ENCODE data around the gene CRYBG3. TPM values are rescaled to one million over a fixed set of nuclear protein-coding genes. Genes with fewer than 3 reads are reported as not detected.

The CRYBG3 gene
- total and polyA plus RNA-seq, 2 of the 13 experiments (the other 11 are each of a cell fraction or from before 2014, with no cell fraction given), result 3.8 to 15.9 TPM

DNA sequence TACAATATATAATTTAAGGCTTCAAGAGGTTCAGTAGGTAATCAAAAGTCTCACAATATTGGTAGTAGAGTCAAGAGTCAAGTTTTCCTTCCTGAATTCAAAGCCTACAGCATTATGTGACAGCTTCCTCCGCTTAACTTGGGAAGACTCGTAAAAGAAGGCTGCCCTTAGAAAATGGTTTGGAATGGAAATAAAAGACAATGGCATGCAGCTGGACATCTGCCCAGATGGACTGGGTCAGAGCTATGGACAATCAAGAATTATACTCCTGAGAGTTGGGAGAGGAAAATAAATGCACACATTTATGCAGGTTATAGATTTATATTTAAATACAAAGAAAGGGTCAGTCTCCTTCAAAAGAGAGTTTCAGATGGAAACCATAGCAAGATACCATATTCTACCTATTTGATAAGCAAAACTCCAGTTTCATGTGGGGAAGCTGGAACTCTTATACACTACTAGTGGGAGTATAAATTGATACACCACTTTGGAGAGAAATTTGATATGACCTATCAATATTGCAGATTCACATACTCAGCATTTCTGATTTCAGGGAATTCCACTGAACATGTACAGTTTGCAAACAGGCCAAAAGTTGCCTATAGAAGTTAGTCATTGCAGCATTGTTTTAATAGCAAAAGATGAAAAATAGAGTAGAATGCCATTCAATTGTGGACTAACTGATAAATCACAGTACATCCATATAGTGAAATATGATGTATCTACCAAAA lies 6.1 kb downstream of the CRYBG3 start:
- no peaks in the 10 kb centered on the region for H3K36me3 ChIP-seq (replicated peaks in 1 of 2; ENCODE audit: control insufficient read depth in 1 of 2, insufficient read depth in 2 of 2, low read length in 2 of 2)
- H2AFZ ChIP-seq (ENCODE audit: low read length), result no peak overlapping the region
- H4K20me1 ChIP-seq (ENCODE audit: insufficient read depth, low read length), result no peaks in the 10 kb centered on the region
- H3K79me2 ChIP-seq (ENCODE audit: insufficient read depth, low read length), result peaks cover 26% of the 10 kb centered on the region
- no peak overlapping the region for H3K4me3 ChIP-seq (replicated peaks in 1 of 3; ENCODE audit: insufficient read depth in 1 of 3, low read depth in 2 of 3, low read length in 3 of 3)
- TF ChIP-seq, protein P1, sequence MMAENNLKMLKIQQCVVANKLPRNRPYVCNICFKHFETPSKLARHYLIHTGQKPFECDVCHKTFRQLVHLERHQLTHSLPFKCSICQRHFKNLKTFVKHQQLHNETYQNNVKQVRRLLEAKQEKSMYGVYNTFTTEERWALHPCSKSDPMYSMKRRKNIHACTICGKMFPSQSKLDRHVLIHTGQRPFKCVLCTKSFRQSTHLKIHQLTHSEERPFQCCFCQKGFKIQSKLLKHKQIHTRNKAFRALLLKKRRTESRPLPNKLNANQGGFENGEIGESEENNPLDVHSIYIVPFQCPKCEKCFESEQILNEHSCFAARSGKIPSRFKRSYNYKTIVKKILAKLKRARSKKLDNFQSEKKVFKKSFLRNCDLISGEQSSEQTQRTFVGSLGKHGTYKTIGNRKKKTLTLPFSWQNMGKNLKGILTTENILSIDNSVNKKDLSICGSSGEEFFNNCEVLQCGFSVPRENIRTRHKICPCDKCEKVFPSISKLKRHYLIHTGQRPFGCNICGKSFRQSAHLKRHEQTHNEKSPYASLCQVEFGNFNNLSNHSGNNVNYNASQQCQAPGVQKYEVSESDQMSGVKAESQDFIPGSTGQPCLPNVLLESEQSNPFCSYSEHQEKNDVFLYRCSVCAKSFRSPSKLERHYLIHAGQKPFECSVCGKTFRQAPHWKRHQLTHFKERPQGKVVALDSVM (CRISPR knock-in tag; IDR thresholded peaks at IDR 0.05), result no peak
- TF ChIP-seq ZNF530 (CRISPR knock-in tag; IDR thresholded peaks at IDR 0.05; ENCODE audit: low read depth), result no peak
- no peak for TF ChIP-seq TCF12 (IDR thresholded peaks at IDR 0.05)
- TF ChIP-seq TCF12 (CRISPR knock-in tag; IDR thresholded peaks at IDR 0.05), result no peak
- no peak for TF ChIP-seq ZNF839 (CRISPR knock-in tag; IDR thresholded peaks at IDR 0.05; ENCODE audit: borderline replicate concordance)
- no peak for TF ChIP-seq STAG1 (CRISPR knock-in tag; IDR thresholded peaks at IDR 0.05)
- TF ChIP-seq ZMYM4 (CRISPR knock-in tag; IDR thresholded peaks at IDR 0.05), result no peak
- no peak for TF ChIP-seq ZNF550 (CRISPR knock-in tag; IDR thresholded peaks at IDR 0.05; ENCODE audit: borderline replicate concordance)
- TF ChIP-seq IKZF1 (IDR thresholded peaks at IDR 0.05), result no peak
- TF ChIP-seq, protein P2, sequence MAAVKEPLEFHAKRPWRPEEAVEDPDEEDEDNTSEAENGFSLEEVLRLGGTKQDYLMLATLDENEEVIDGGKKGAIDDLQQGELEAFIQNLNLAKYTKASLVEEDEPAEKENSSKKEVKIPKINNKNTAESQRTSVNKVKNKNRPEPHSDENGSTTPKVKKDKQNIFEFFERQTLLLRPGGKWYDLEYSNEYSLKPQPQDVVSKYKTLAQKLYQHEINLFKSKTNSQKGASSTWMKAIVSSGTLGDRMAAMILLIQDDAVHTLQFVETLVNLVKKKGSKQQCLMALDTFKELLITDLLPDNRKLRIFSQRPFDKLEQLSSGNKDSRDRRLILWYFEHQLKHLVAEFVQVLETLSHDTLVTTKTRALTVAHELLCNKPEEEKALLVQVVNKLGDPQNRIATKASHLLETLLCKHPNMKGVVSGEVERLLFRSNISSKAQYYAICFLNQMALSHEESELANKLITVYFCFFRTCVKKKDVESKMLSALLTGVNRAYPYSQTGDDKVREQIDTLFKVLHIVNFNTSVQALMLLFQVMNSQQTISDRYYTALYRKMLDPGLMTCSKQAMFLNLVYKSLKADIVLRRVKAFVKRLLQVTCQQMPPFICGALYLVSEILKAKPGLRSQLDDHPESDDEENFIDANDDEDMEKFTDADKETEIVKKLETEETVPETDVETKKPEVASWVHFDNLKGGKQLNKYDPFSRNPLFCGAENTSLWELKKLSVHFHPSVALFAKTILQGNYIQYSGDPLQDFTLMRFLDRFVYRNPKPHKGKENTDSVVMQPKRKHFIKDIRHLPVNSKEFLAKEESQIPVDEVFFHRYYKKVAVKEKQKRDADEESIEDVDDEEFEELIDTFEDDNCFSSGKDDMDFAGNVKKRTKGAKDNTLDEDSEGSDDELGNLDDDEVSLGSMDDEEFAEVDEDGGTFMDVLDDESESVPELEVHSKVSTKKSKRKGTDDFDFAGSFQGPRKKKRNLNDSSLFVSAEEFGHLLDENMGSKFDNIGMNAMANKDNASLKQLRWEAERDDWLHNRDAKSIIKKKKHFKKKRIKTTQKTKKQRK (IDR thresholded peaks at IDR 0.05; ENCODE audit: low read length), result no peak
- TF ChIP-seq RAD21 (CRISPR knock-in tag; IDR thresholded peaks at IDR 0.05), result no peak
- peak; percentile 40 to 74; a peak in 3 of 4 replicates for TF ChIP-seq MAFK (conservative IDR thresholded peaks at IDR 0.05 in 1 of 2, IDR thresholded peaks at IDR 0.05 in 1 of 2; ENCODE audit: low read length in 2 of 2)
- TF ChIP-seq ZSCAN12 (CRISPR knock-in tag; IDR thresholded peaks at IDR 0.05), result no peak
- peak; percentile 63 for TF ChIP-seq MAFF (IDR thresholded peaks at IDR 0.05; ENCODE audit: low read depth, low read length)
- TF ChIP-seq ARNT2 (CRISPR knock-in tag; IDR thresholded peaks at IDR 0.05; ENCODE audit: low read depth), result no peak
- TF ChIP-seq ZBTB10 (CRISPR knock-in tag; IDR thresholded peaks at IDR 0.05; ENCODE audit: borderline replicate concordance), result no peak
- TF ChIP-seq ZNF790 (CRISPR knock-in tag; IDR thresholded peaks at IDR 0.05; ENCODE audit: borderline replicate concordance), result no peak
- ATAC-seq (no peak), DNase-seq (ENCODE audit: low spot score) (no peak), FAIRE-seq (no peak)
- no peak overlapping the region for H3K9ac ChIP-seq (ENCODE audit: insufficient read depth, low read depth, low read length)
- H3K27ac ChIP-seq (ENCODE audit: extremely low read length, insufficient read depth, low read length), result no peak overlapping the region
- no peaks in the 10 kb centered on the region for H3K9me3 ChIP-seq (ENCODE audit: low read length)
- intact Hi-C loops (cut with micrococcal nuclease; ENCODE audit: unreplicated experiment), result no loop called here
- 96% methylated on average over 2 of the region's 2 CpGs for WGBS (ENCODE audit: low lambda C conversion rate)
- ChIA-PET CTCF (ENCODE audit: low intra/inter-chr PET ratio, low total read pairs) (no interaction called here), POLR2A (no interaction called here)
- no peak overlapping the region for H3K4me2 ChIP-seq (ENCODE audit: low read depth, low read length)
- in situ Hi-C loops (cut with HindIII; ENCODE audit: extremely low pct_ligation_motif_present, low pct_unique_long_range_greater_than_20kb), result no loop called here
- no TSS peak for BruUV-seq (replicated peaks)
- no peaks in the 10 kb centered on the region for H3K27me3 ChIP-seq (ENCODE audit: control insufficient read depth in 1 of 2, insufficient read depth in 2 of 2, low read length in 2 of 2)
- peaks cover 49% of the 10 kb centered on the region for H3K4me1 ChIP-seq (ENCODE audit: insufficient read depth, low read length)
